Vagina (tissue), 2 donors: ENCODE data around the gene THSD1.

Experiments used
- POLR2A ChIP-seq, 2 donors: fragments of 450-650 bp; IDR thresholded peaks; one replicate each; pipeline ENCODE4 v1.6.1; 2017; ENCODE audit warnings: antibody characterized with exemption in 2 of 2, mild to moderate bottlenecking in 2 of 2, moderate library complexity in 2 of 2
- POLR2AphosphoS5 ChIP-seq, 2 donors: sonication (generic); formaldehyde crosslinking; IDR thresholded peaks; one replicate each; pipeline ENCODE4 v1.9.0; 2017; ENCODE audit warnings: antibody characterized with exemption in 2 of 2, mild to moderate bottlenecking in 2 of 2, low read depth in 1 of 2; ENCODE audit not compliant: insufficient read depth in 1 of 2
- TF ChIP-seq, protein P1 (sequence below), 3 experiments: fragments of 450-650 bp in 2 of 3; fragments of 200-600 bp in 1 of 3; sonication (generic) in 1 of 3; IDR thresholded peaks; one replicate each; pipeline ENCODE4 v1.5.1; 2017 to 2019; ENCODE audit warnings: antibody characterized with exemption in 3 of 3, mild to moderate bottlenecking in 2 of 3, moderate library complexity in 2 of 3

DNA sequence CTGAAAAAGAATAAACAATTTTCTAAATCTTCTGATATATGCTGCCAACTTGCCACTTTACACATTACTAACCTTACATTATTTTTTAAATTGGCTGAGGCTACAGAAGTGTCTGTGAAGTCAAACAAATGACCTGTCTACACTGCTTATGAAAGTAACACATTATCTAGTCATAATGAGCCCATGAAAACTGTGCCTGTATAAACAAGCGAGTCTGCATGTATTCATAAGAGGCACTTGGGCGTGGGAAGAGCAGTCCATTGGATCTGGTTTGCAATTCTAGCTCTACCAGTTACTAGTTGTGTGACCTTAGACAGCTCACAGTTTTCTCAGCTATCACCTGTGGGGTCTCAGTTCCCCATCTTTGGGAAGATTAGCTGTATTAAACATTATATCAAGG is 41.4 kb upstream of the THSD1 start:
- TF ChIP-seq, protein P1, sequence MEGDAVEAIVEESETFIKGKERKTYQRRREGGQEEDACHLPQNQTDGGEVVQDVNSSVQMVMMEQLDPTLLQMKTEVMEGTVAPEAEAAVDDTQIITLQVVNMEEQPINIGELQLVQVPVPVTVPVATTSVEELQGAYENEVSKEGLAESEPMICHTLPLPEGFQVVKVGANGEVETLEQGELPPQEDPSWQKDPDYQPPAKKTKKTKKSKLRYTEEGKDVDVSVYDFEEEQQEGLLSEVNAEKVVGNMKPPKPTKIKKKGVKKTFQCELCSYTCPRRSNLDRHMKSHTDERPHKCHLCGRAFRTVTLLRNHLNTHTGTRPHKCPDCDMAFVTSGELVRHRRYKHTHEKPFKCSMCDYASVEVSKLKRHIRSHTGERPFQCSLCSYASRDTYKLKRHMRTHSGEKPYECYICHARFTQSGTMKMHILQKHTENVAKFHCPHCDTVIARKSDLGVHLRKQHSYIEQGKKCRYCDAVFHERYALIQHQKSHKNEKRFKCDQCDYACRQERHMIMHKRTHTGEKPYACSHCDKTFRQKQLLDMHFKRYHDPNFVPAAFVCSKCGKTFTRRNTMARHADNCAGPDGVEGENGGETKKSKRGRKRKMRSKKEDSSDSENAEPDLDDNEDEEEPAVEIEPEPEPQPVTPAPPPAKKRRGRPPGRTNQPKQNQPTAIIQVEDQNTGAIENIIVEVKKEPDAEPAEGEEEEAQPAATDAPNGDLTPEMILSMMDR (IDR thresholded peaks at IDR 0.05) = no peak
- no peak for TF ChIP-seq POLR2AphosphoS5 (IDR thresholded peaks at IDR 0.05; ENCODE audit: insufficient read depth in 1 of 2, low read depth in 1 of 2)
- TF ChIP-seq POLR2A (IDR thresholded peaks at IDR 0.05) = no peak
